Trophoblast cell (in vitro differentiated cells and primary cell): ENCODE data around the gene SNPH.

Experiments used
- DNase-seq, 2 donors: peaks; one replicate each; pipeline ENCODE4 v3.0.0-alpha.2; 2016
- H2AFZ ChIP-seq: 2 replicates; pipeline ENCODE4 v1.6.1; 2013; ENCODE audit warnings: low read length, moderate library complexity, mild to moderate bottlenecking; ENCODE audit not compliant: insufficient read depth, poor library complexity
- H2AK5ac ChIP-seq: 2 replicates; pipeline ENCODE4 v1.6.1; 2013; ENCODE audit warnings: mild to moderate bottlenecking, low read length
- H2BK120ac ChIP-seq: 2 replicates; pipeline ENCODE4 v1.6.1; 2013; ENCODE audit warnings: low read length, mild to moderate bottlenecking, moderate library complexity; ENCODE audit not compliant: insufficient read depth, poor library complexity
- H2BK12ac ChIP-seq: 2 replicates; pipeline ENCODE4 v1.6.1; 2013; ENCODE audit warnings: mild to moderate bottlenecking, low read length, moderate library complexity
- H2BK5ac ChIP-seq: 2 replicates; pipeline ENCODE4 v1.6.1; 2013; ENCODE audit warnings: low read length, low read depth, moderate library complexity, mild to moderate bottlenecking; ENCODE audit not compliant: poor library complexity
- H3K14ac ChIP-seq: 2 replicates; pipeline ENCODE4 v1.6.1; 2013; ENCODE audit warnings: mild to moderate bottlenecking, low read length
- H3K18ac ChIP-seq: 2 replicates; pipeline ENCODE4 v1.6.1; 2013; ENCODE audit warnings: mild to moderate bottlenecking, low read length
- H3K23ac ChIP-seq: 2 replicates; pipeline ENCODE4 v1.6.1; 2013; ENCODE audit warnings: low read length
- H3K27ac ChIP-seq: 2 replicates; pipeline ENCODE4 v1.5.1; 2013; ENCODE audit warnings: low read depth, mild to moderate bottlenecking, inconsistent platforms, low read length, moderate library complexity
- H3K27me3 ChIP-seq: 2 replicates; pipeline ENCODE4 v1.6.1; 2013; ENCODE audit warnings: inconsistent platforms, mild to moderate bottlenecking, low read length, moderate library complexity; ENCODE audit not compliant: insufficient read depth
- H3K36me3 ChIP-seq, 2 experiments: 1 replicate in 1 of 2; 2 replicates in 1 of 2; pipeline ENCODE4 v1.6.1; 2013; ENCODE audit warnings: low read length in 2 of 2, mild to moderate bottlenecking in 2 of 2, moderate library complexity in 1 of 2; ENCODE audit not compliant: insufficient read depth in 2 of 2, control insufficient read depth in 1 of 2
- H3K4ac ChIP-seq: 2 replicates; pipeline ENCODE4 v1.6.1; 2013; ENCODE audit warnings: low read depth, mild to moderate bottlenecking, low read length, moderate library complexity
- H3K4me1 ChIP-seq, 2 experiments: 1 replicate in 1 of 2; 2 replicates in 1 of 2; pipeline ENCODE4 v1.6.1; 2013; ENCODE audit warnings: low read length in 2 of 2, mild to moderate bottlenecking in 2 of 2, moderate library complexity in 1 of 2; ENCODE audit not compliant: insufficient read depth in 2 of 2, control insufficient read depth in 1 of 2
- H3K4me2 ChIP-seq: 2 replicates; pipeline ENCODE4 v1.6.1; 2013; ENCODE audit warnings: inconsistent platforms, mild to moderate bottlenecking, low read length, moderate library complexity
- H3K4me3 ChIP-seq: 2 replicates; pipeline ENCODE4 v1.5.1; 2013; ENCODE audit warnings: mild to moderate bottlenecking, low read depth, low read length, inconsistent platforms
- H3K79me1 ChIP-seq: one replicate; pipeline ENCODE4 v1.6.1; 2013; ENCODE audit warnings: low read length
- H3K79me2 ChIP-seq: 2 replicates; pipeline ENCODE4 v1.6.1; 2013; ENCODE audit warnings: low read length, mild to moderate bottlenecking; ENCODE audit not compliant: control insufficient read depth, insufficient read depth, poor library complexity
- H3K9ac ChIP-seq: 2 replicates; pipeline ENCODE4 v1.6.1; 2013; ENCODE audit warnings: mild to moderate bottlenecking, low read length
- H3K9me3 ChIP-seq: 2 replicates; pipeline ENCODE4 v1.6.1; 2013; ENCODE audit warnings: low read depth, mild to moderate bottlenecking, control low read depth, inconsistent platforms, low read length; ENCODE audit not compliant: insufficient read depth
- H4K12ac ChIP-seq: 2 replicates; pipeline ENCODE4 v1.6.1; 2013; ENCODE audit warnings: low read depth, mild to moderate bottlenecking, low read length, moderate library complexity
- H4K8ac ChIP-seq: 2 replicates; pipeline ENCODE4 v1.6.1; 2013; ENCODE audit warnings: low read depth, mild to moderate bottlenecking, low read length, moderate library complexity
- H4K91ac ChIP-seq: one replicate; pipeline ENCODE4 v1.6.1; 2013; ENCODE audit warnings: low read depth, mild to moderate bottlenecking, low read length, moderate library complexity
- WGBS: extraction: QIAGEN DNeasy Blood & Tissue Kit; methylation state at CpG from one replicate; pipeline ENCODE4 v1.1.7; 2013; ENCODE audit warnings: missing lambda C conversion rate; ENCODE audit not compliant: insufficient read length, insufficient coverage; ENCODE audit errors: extremely low coverage; 5-methylcytosine and 5-hydroxymethylcytosine counted together

SNPH gene

DNA sequence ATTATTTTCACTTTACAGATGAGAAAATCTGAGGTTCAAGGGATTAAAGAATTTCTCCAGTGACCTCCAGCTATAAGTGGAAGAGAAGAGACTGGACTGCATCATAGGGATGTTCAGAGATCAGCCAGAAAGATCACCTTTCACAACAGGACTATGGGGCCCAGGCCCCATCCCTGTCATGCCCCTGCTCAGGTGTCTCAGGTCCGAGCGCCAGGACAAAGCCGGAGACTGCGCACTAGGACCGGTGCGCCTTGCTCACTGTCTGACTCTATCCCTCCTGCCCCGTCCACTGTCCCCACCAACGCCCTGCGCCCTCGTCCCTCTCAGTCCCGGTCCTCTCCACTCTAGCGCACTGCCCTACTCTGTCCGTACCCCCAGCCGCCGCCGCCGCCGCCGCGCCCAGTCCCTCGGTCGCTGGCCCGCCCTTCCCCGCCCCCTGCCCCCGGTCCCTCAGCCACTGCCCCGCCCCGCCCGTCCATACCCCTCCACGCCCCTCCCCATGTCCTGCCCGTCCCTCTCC is 40.8 kb upstream of the SNPH start:
- peak overlapping the region; percentile 5 for H4K8ac ChIP-seq
- no peak overlapping the region for H2BK120ac ChIP-seq
- no peak overlapping the region for H3K9ac ChIP-seq

DNA sequence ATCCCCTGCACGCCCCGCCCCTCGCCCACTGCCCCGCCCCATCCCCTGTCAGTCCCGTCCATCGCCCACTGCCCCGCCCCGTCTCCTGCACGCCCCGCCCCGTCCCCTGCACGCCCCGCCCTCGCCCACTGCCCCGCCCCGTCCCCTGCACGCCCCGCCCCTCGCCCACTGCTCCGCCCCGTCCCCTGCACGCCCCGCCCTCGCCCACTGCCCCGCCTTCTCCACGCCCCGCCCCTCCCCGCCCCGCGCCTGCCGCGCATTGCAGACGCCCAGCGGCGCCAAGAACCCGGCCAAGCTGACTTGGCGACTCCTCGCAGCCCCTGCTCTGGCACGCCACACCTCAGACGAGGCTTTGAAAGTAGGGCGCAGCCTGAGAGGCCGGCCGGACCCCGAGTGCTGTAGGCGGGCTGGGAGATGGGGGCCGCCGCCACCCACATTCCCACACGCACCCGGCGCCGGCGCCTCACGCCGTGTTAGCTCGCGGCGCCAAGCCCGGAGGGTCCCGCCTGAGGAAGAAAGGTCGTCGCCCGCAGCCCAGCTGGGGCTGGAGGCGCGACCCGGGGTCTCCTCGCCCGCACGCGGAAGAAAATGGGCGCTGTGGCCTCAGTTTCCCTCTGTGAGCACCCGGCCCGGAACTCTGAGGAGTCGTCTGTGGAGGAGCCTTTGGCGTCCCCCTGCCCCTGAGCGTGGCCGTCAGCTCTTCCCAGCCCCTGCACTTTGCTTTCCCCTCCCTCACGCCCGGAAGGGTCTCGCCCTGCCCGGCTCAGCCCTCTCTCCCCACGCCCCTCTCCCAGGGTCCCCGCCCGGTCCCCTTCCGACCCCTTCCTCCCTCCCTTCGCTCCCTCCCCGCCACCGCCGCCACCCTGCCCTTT is 40.1 kb upstream of the SNPH start, which contains the start of gene RAD21L1:
TSS of gene RAD21L1 (plus strand) at position 262 of the 872 bp plus-strand sequence. CDS start 2,410 bp downstream, outside the sequence.
- Histone ChIP-seq H4K91ac (peak within 1 kb of the TSS; percentile 75), H3K4me3 (peak within 1 kb of the TSS; percentile 73), H3K4ac (no peak within 1 kb of the TSS), H3K9me3 (peaks cover 2% of the 10 kb centered on the region), H4K12ac (peak within 1 kb of the TSS; percentile 87), H3K23ac (no peak within 1 kb of the TSS), H2AFZ (peak within 1 kb of the TSS; percentile 42), H3K9ac (peak within 1 kb of the TSS; percentile 63), H4K8ac (peak within 1 kb of the TSS; percentile 77), H3K4me1 (peaks cover 0 to 4% of the 10 kb centered on the region in 2 experiments), H3K79me2 (peaks cover 2% of the 10 kb centered on the region), H2BK12ac (peak within 1 kb of the TSS; percentile 5), H2BK120ac (peak within 1 kb of the TSS; percentile 83), H3K36me3 (no peaks in the 10 kb centered on the region), H2AK5ac (no peak within 1 kb of the TSS), H3K27me3 (no peaks in the 10 kb centered on the region), H2BK5ac (no peak within 1 kb of the TSS), H3K14ac (peak within 1 kb of the TSS; percentile 61), H3K4me2 (peak within 1 kb of the TSS; percentile 99), H3K79me1 (peaks cover 6% of the 10 kb centered on the region), H3K27ac (peak within 1 kb of the TSS; percentile 42), H3K18ac (peak within 1 kb of the TSS; percentile 91)
- DNase-seq = peak; percentile 43 to 59
- WGBS = no CpG with 5 or more reads among the region's 88 CpGs

More for the DNA sequence above, 40.8 kb upstream of the SNPH start:
- Histone ChIP-seq H2AFZ (peak overlapping the region; percentile 1), H4K12ac (no peak overlapping the region), H3K27ac (no peak overlapping the region), H2BK5ac (no peak overlapping the region), H2BK12ac (no peak overlapping the region), H3K79me1 (peaks cover 6% of the 10 kb centered on the region), H3K18ac (no peak overlapping the region), H3K27me3 (no peaks in the 10 kb centered on the region), H4K91ac (no peak overlapping the region), H2AK5ac (no peak overlapping the region), H3K14ac (no peak overlapping the region), H3K4me2 (peak overlapping the region; percentile 80), H3K4me1 (peaks cover 0 to 4% of the 10 kb centered on the region in 2 experiments), H3K79me2 (peaks cover 2% of the 10 kb centered on the region), H3K4ac (no peak overlapping the region), H3K36me3 (no peaks in the 10 kb centered on the region), H3K9me3 (peaks cover 2% of the 10 kb centered on the region), H3K23ac (no peak overlapping the region), H3K4me3 (peak overlapping the region; percentile 73)
- no CpG with 5 or more reads among the region's 30 CpGs for WGBS
- DNase-seq = peak in 1 of 2 donors; percentile 44

DNA sequence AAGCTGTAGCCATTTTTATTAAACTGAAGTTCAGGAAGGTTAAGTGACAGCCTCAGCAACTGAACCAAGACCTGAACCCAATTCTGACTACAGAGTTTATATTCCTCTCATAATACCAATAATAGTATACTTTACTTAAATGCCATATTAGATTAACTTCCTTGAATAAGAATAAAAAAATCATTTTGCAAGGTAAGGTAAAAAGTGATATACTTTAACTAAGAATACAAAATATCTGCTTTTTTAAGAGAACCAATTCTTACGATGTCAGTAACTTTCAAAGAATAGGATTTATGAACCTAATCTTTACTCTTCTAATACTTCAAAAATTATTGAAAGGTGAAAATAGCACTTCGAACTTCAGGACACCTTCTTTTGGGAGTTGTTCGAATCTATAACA is 36.6 kb upstream of the SNPH start:
- H3K4me2 ChIP-seq = no peak overlapping the region
- no peak overlapping the region for H2BK12ac ChIP-seq
- no CpG with 5 or more reads among the region's 3 CpGs for WGBS
- H2AFZ ChIP-seq = no peak overlapping the region
- peaks cover 0 to 4% of the 10 kb centered on the region in 2 experiments for H3K4me1 ChIP-seq
- peaks cover 2% of the 10 kb centered on the region for H3K79me2 ChIP-seq
- DNase-seq = no peak
- no peak overlapping the region for H3K4me3 ChIP-seq
- H3K14ac ChIP-seq = no peak overlapping the region
- no peak overlapping the region for H2BK5ac ChIP-seq
- no peak overlapping the region for H3K9ac ChIP-seq
- H3K79me1 ChIP-seq = peaks cover 6% of the 10 kb centered on the region
- H4K8ac ChIP-seq = no peak overlapping the region
- H3K23ac ChIP-seq = no peak overlapping the region
- no peak overlapping the region for H2AK5ac ChIP-seq
- no peak overlapping the region for H3K4ac ChIP-seq
- H4K91ac ChIP-seq = no peak overlapping the region
- peaks cover 2% of the 10 kb centered on the region for H3K9me3 ChIP-seq
- H2BK120ac ChIP-seq = no peak overlapping the region
- no peaks in the 10 kb centered on the region for H3K36me3 ChIP-seq
- H3K18ac ChIP-seq = no peak overlapping the region
- H3K27ac ChIP-seq = no peak overlapping the region
- no peak overlapping the region for H4K12ac ChIP-seq
- no peaks in the 10 kb centered on the region for H3K27me3 ChIP-seq

DNA sequence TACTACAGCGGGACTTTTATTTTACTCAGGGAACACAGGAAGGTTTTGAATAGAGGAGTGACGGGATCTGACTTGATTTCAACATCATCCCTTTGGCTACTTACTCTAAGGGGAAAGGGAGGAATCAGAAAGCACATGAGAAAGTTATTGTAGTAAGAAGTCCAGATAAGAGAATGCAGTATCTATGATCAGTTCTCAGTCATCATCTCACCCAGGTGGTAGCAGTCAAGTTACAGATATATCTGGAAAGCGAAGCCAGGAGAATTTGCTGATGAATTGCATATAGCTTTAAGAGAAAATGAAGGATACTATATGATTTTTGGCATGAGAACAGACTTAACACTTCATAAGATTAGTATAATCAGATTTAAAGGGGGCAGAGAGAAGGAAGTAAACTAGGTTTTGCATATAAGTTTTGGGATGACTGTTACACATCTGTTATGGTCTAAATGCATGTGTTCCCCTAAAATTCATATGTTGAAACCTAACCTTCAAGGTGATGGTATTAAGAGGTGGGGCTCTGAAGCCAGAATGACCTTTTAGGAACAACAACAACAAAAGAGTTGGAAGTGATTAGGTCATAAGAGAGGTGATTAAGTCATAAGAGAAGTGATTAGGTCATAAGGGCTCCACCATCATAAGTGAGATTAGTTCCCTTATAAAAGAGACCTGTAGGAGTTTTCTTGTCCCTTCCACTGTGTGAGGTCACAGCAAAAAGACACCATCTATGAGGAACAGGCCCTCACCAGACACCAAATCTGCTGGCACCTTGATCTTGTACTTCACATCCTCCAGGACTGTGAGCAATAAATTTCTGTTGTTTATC is 33.6 kb upstream of the SNPH start:
- no peaks in the 10 kb centered on the region for H3K9me3 ChIP-seq
- H3K23ac ChIP-seq = no peak overlapping the region
- no peak overlapping the region for H4K91ac ChIP-seq
- no peaks in the 10 kb centered on the region for H3K27me3 ChIP-seq
- no peak overlapping the region for H4K8ac ChIP-seq
- no peak overlapping the region for H3K14ac ChIP-seq
- no peak overlapping the region for H3K4me2 ChIP-seq
- no peaks in the 10 kb centered on the region for H3K79me2 ChIP-seq
- no peaks in the 10 kb centered on the region for H3K4me1 ChIP-seq
- no peaks in the 10 kb centered on the region for H3K36me3 ChIP-seq
- WGBS = no CpG with 5 or more reads among the region's 3 CpGs
- H3K18ac ChIP-seq = no peak overlapping the region
- H3K27ac ChIP-seq = no peak overlapping the region
- no peak for DNase-seq
- no peak overlapping the region for H2BK120ac ChIP-seq
- no peak overlapping the region for H4K12ac ChIP-seq
- H2BK5ac ChIP-seq = no peak overlapping the region
- no peaks in the 10 kb centered on the region for H3K79me1 ChIP-seq
- no peak overlapping the region for H3K9ac ChIP-seq
- H2AFZ ChIP-seq = no peak overlapping the region
- no peak overlapping the region for H2AK5ac ChIP-seq
- H3K4me3 ChIP-seq = no peak overlapping the region
- no peak overlapping the region for H3K4ac ChIP-seq
- H2BK12ac ChIP-seq = no peak overlapping the region
